ENCODE measurements around the gene SLK. TPM values are rescaled to one million over a fixed set of nuclear protein-coding genes. Genes with fewer than 3 reads are reported as not detected.

SLK gene
- total RNA-seq, 4 donors from 2014 or later, result 57.7 to 76.9 (median 64.5) TPM

- no peaks in the 10 kb centered on the region for H3K27me3 ChIP-seq
- intact Hi-C loops (cut with DNase I), result no loop called here
- H3K4me3 ChIP-seq (replicated peaks in 1 of 3), result no peak overlapping the region
- no peak for DNase-seq
- H3K9me3 ChIP-seq, result no peaks in the 10 kb centered on the region
- no peaks in the 10 kb centered on the region for H3K4me1 ChIP-seq
- H3K36me3 ChIP-seq, result no peaks in the 10 kb centered on the region
- 88 to 89% methylated on average over 8 of the region's 8 CpGs for WGBS, 2 donors
- TF ChIP-seq CTCF (IDR thresholded peaks at IDR 0.05) (no peak), POLR2A (IDR thresholded peaks at IDR 0.05) (no peak)
- no peak overlapping the region for H3K27ac ChIP-seq
Measured at GRCh38 chr10:104038537-104038936, 71.6 kb downstream of the SLK start.

DNA sequence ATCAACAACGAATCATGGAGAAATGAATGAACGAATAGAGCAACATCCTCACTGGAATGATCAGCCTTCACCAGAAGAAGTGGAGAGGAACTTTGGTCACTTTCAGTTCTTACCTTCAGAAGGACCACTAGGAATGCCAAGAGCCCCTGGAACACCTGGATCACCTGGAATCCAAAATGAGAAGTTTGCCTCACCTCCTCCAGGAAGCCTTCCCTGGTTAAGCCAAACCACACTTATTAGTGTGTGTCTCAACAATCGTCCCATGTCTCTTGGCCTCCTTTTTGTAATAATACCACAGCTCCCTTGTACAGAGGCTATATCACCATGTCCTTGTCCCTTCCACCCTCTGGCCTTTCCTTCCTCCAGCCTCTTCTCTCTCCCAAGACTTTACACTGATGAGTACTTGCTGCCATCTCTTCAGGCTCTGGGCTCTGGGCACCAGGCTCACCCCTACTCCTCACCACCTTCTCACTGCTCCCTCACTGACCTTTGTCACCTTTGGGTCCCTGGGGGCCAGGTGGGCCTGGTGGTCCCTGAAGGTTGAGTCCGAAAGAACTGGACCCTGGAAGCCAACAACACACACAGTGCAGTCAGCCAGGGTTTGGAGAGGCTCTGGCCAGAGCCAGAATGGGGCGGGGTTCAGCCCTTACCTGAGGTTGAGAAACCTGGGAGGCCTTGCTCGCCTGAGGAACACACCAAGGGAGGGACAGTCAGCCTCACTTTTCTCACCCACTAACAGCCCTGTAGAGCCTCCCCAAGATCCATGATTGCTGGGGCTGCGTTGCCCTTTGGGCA, 72.2 kb downstream of the SLK start:
- intact Hi-C loops (cut with DNase I), result no loop called here
- DNase-seq, result no peak
- Histone ChIP-seq H3K36me3 (no peaks in the 10 kb centered on the region), H3K4me1 (no peaks in the 10 kb centered on the region), H3K27me3 (no peaks in the 10 kb centered on the region), H3K9me3 (no peaks in the 10 kb centered on the region), H3K4me3 (replicated peaks in 1 of 3) (no peak overlapping the region), H3K27ac (no peak overlapping the region)
- TF ChIP-seq POLR2A (IDR thresholded peaks at IDR 0.05), result no peak
- TF ChIP-seq CTCF (IDR thresholded peaks at IDR 0.05), result no peak
- WGBS, 2 donors, result 92 to 97% methylated on average over 7 of the region's 7 CpGs

DNA sequence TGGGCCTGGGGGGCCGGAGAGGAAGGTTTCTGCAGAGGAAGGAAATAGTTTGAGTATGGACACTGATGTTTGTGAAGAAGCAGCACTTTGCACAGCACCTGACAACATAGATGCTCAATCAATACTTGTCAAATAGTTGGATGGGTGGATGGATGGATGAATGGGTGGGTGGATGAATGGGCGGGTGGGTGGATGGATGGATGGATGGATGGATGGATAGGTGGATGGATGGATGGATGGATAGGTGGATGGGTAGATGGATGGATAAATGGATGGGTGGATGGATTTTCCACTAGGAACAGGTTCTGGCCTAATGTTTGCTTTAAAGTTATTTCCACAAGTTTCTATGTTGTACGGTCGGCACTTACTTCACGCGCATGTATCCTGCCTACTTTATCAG, 73.4 kb downstream of the SLK start:
- no peak overlapping the region for H3K27ac ChIP-seq
- intact Hi-C loops (cut with DNase I), result no loop called here

GRCh38 chr10:104040862-104041789, 74.2 kb downstream of the SLK start:
- WGBS, 2 donors, result 68 to 82% methylated on average over 7 to 8 of the region's 9 CpGs
- Histone ChIP-seq H3K4me3 (replicated peaks in 1 of 3) (no peak overlapping the region), H3K27me3 (no peaks in the 10 kb centered on the region), H3K36me3 (no peaks in the 10 kb centered on the region), H3K4me1 (no peaks in the 10 kb centered on the region), H3K27ac (no peak overlapping the region), H3K9me3 (no peaks in the 10 kb centered on the region)
- intact Hi-C loops (cut with DNase I), result no loop called here
- TF ChIP-seq POLR2A (IDR thresholded peaks at IDR 0.05) (no peak), CTCF (IDR thresholded peaks at IDR 0.05) (no peak)
- DNase-seq, result no peak

More for the DNA sequence above, 73.4 kb downstream of the SLK start:
- Histone ChIP-seq H3K9me3 (no peaks in the 10 kb centered on the region), H3K4me3 (replicated peaks in 1 of 3) (no peak overlapping the region), H3K27me3 (no peaks in the 10 kb centered on the region), H3K36me3 (no peaks in the 10 kb centered on the region), H3K4me1 (no peaks in the 10 kb centered on the region)
- TF ChIP-seq POLR2A (IDR thresholded peaks at IDR 0.05) (no peak), CTCF (IDR thresholded peaks at IDR 0.05) (no peak)
- no peak for DNase-seq
- 52 to 75% methylated on average over 6 of the region's 6 CpGs for WGBS, 2 donors

Data from thyroid gland (tissue), 4 donors.